HG03064 (cell line): Measurements from ENCODE around the gene ARHGEF6.

ENCODE experiments used
- ATAC-seq: cut with Tn5 transposase; IDR thresholded peaks from one replicate; pipeline ENCODE4 v1.9.1; 2021; ENCODE audit warnings: low read depth; ENCODE audit not compliant: unreplicated experiment

ARHGEF6 gene

GRCh38 chrX:136747003-136747986, 33.4 kb downstream of the ARHGEF6 start:
- ATAC-seq = no peak

GRCh38 chrX:136745215-136746173, 35.2 kb downstream of the ARHGEF6 start:
- no peak for ATAC-seq

GRCh38 chrX:136742721-136743379, 37.9 kb downstream of the ARHGEF6 start:
- ATAC-seq = no peak

- ATAC-seq = no peak
Measured at GRCh38 chrX:136738049-136738729, 42.5 kb downstream of the ARHGEF6 start.

GRCh38 chrX:136736690-136737089, 44.0 kb downstream of the ARHGEF6 start:
- no peak for ATAC-seq

GRCh38 chrX:136735601-136736000, 45.1 kb downstream of the ARHGEF6 start:
- ATAC-seq = no peak

- ATAC-seq = no peak
Measured at GRCh38 chrX:136733613-136734012, 47.1 kb downstream of the ARHGEF6 start.

GRCh38 chrX:136731798-136732197, 48.9 kb downstream of the ARHGEF6 start:
- ATAC-seq = no peak

- no peak for ATAC-seq
Measured at GRCh38 chrX:136731207-136731782, 49.4 kb downstream of the ARHGEF6 start.

- no peak for ATAC-seq
Measured at GRCh38 chrX:136728393-136728792, 52.3 kb downstream of the ARHGEF6 start.

GRCh38 chrX:136725441-136726104, 55.2 kb downstream of the ARHGEF6 start:
- no peak for ATAC-seq

- no peak for ATAC-seq
Measured at GRCh38 chrX:136718091-136718490, 62.6 kb downstream of the ARHGEF6 start.

- peak; percentile 84 for ATAC-seq
Measured at GRCh38 chrX:136714626-136715599, 65.8 kb downstream of the ARHGEF6 start.

GRCh38 chrX:136712650-136713310, 68.0 kb downstream of the ARHGEF6 start:
- ATAC-seq = no peak

- ATAC-seq = no peak
Measured at GRCh38 chrX:136711147-136711546, 69.6 kb downstream of the ARHGEF6 start.

GRCh38 chrX:136710325-136710951, 70.3 kb downstream of the ARHGEF6 start:
- no peak for ATAC-seq

- no peak for ATAC-seq
Measured at GRCh38 chrX:136708348-136708747, 72.4 kb downstream of the ARHGEF6 start.
